Testis (tissue), 3 donors: Measurements from ENCODE around the gene PARVB. TPM values are rescaled to one million over a fixed set of nuclear protein-coding genes. Genes with fewer than 3 reads are reported as not detected.

Experiments used
- DNase-seq: peaks from one replicate; pipeline ENCODE4 v3.0.0-alpha.2; 2019
- H3K27ac ChIP-seq, 2 donors: fragments of 200-600 bp; sonication (generic); one replicate each; pipeline ENCODE4 v1.5.1; 2019
- H3K27me3 ChIP-seq: fragments of 200-600 bp; sonication (generic); one replicate; pipeline ENCODE4 v1.5.1; 2019
- H3K36me3 ChIP-seq: fragments of 200-600 bp; sonication (generic); one replicate; pipeline ENCODE4 v1.5.1; 2017; ENCODE audit warnings: low read depth; ENCODE audit errors: missing control alignments
- H3K4me1 ChIP-seq: fragments of 200-600 bp; sonication (generic); one replicate; pipeline ENCODE4 v1.5.1; 2019
- H3K4me3 ChIP-seq, 2 donors: fragments of 200-600 bp; sonication (generic); one replicate each; pipeline ENCODE4 v1.5.1; 2017 to 2019
- H3K9me3 ChIP-seq: fragments of 200-600 bp; sonication (generic); one replicate; pipeline ENCODE4 v1.5.1; 2017
- POLR2A ChIP-seq: fragments of 450-650 bp; IDR thresholded peaks from one replicate; pipeline ENCODE4 v1.6.1; 2017; ENCODE audit warnings: antibody characterized with exemption, mild to moderate bottlenecking, moderate library complexity
- WGBS, 2 donors: methylation state at CpG; one replicate each; pipeline ENCODE4 v1.1.5; 2018; 5-methylcytosine and 5-hydroxymethylcytosine counted together
- intact Hi-C: fragments of 100-400 bp; cut with DNase I; formaldehyde crosslinking; loops from one replicate; pipeline ENCODE4 v1.15.1; 2023; ENCODE audit warnings: low total_unique reads
- polyA plus RNA-seq: library from polyadenylated mRNA; stranded (reverse); fragments of 350-450 nt; fragmentation: Illumina TruSeq; extraction: RNeasy Lipid Tissue Mini Kit (QIAGEN cat#74804); gene quantifications from one replicate; pipeline ENCODE4 v1.2.3, GENCODE V29; 2014; ENCODE audit warnings: low read depth, low replicate concordance; ENCODE audit not compliant: insufficient read depth
- total RNA-seq, 2 donors: library from RNA; depleted of rRNA; stranded (reverse); fragments of >200 nt; gene quantifications; one replicate each; pipeline ENCODE4 v1.2.3, GENCODE V29; 2016
- TF ChIP-seq, protein P1 (sequence below), 3 experiments: fragments of 450-650 bp in 2 of 3; fragments of 200-600 bp in 1 of 3; sonication (generic) in 1 of 3; IDR thresholded peaks; one replicate each; pipeline ENCODE4 v1.5.1; 2016 to 2019; ENCODE audit warnings: antibody characterized with exemption in 3 of 3, mild to moderate bottlenecking in 2 of 3, moderate library complexity in 1 of 3

Gene PARVB
- total and polyA plus RNA-seq, 3 donors from 2014 or later, result 11.6 to 27.5 (median 23.7) TPM

- WGBS, 2 donors, result 87 to 91% methylated on average over 11 to 13 of the region's 13 CpGs
- no peak for DNase-seq
- H3K4me1 ChIP-seq, result no peaks in the 10 kb centered on the region
Measured at GRCh38 chr22:44100411-44100810, 76.3 kb downstream of the PARVB start.

DNA sequence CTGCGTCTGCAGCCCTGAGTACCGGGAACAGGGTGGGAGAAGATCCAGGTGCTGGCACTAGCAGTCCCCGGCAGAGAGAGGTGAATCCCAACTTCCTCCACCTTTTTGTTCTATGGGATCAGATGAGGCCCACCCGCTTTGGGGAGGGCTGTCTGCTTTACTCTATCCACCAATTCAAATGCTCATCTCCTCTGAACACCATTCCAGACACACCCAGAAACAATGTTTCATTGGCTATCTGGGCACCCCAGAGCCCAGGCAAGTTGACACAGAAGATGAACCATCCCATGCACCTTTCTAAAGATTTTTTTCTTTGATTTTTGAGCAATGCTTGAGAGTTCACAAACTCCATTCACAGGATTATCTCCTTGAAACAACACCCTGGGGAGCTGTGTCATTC is 78.0 kb downstream of the PARVB start:
- H3K27ac ChIP-seq, result no peak overlapping the region
- no peaks in the 10 kb centered on the region for H3K27me3 ChIP-seq
- 94 to 97% methylated on average over 4 of the region's 4 CpGs for WGBS, 2 donors
- no peak for DNase-seq
- no peaks in the 10 kb centered on the region for H3K9me3 ChIP-seq
- intact Hi-C loops, result no loop called here
- H3K4me3 ChIP-seq, result no peak overlapping the region
- no peaks in the 10 kb centered on the region for H3K4me1 ChIP-seq
- no peak for TF ChIP-seq POLR2A
- TF ChIP-seq, protein P1, sequence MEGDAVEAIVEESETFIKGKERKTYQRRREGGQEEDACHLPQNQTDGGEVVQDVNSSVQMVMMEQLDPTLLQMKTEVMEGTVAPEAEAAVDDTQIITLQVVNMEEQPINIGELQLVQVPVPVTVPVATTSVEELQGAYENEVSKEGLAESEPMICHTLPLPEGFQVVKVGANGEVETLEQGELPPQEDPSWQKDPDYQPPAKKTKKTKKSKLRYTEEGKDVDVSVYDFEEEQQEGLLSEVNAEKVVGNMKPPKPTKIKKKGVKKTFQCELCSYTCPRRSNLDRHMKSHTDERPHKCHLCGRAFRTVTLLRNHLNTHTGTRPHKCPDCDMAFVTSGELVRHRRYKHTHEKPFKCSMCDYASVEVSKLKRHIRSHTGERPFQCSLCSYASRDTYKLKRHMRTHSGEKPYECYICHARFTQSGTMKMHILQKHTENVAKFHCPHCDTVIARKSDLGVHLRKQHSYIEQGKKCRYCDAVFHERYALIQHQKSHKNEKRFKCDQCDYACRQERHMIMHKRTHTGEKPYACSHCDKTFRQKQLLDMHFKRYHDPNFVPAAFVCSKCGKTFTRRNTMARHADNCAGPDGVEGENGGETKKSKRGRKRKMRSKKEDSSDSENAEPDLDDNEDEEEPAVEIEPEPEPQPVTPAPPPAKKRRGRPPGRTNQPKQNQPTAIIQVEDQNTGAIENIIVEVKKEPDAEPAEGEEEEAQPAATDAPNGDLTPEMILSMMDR (IDR thresholded peaks at IDR 0.05), result no peak
- no peaks in the 10 kb centered on the region for H3K36me3 ChIP-seq

More at GRCh38 chr22:44100411-44100810, 76.3 kb downstream of the PARVB start:
- TF ChIP-seq, protein P1 (IDR thresholded peaks at IDR 0.05), result no peak
- H3K27me3 ChIP-seq, result no peaks in the 10 kb centered on the region
- intact Hi-C loops, result no loop called here
- H3K36me3 ChIP-seq, result no peaks in the 10 kb centered on the region
- H3K4me3 ChIP-seq, result no peak overlapping the region
- H3K9me3 ChIP-seq, result no peaks in the 10 kb centered on the region
- H3K27ac ChIP-seq, result no peak overlapping the region

DNA sequence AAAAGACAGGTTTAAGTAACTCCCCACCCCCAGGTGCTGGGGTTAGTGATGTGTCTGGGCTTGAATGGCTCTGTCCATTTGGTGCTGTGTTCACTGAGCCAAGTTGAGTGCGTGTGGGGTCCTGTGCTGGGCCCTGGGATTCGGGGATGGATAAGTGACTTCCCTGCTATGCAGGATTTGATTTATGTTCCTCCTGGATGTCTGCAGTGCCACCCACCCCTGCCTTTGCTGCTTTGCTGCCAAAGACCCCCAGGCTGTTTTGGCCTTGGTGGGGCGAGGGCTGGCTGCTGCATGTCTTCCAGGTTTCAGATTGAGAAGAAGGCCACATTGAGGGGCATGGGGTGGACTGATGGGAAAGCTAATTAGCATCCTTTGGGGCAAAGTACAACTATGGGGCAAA is 78.8 kb downstream of the PARVB start:
- WGBS, 2 donors, result 96 to 97% methylated on average over 3 of the region's 3 CpGs
- Histone ChIP-seq H3K9me3 (no peaks in the 10 kb centered on the region), H3K4me3 (no peak overlapping the region), H3K4me1 (no peaks in the 10 kb centered on the region), H3K36me3 (no peaks in the 10 kb centered on the region), H3K27ac (no peak overlapping the region), H3K27me3 (no peaks in the 10 kb centered on the region)
- intact Hi-C loops, result no loop called here
- DNase-seq, result no peak
- TF ChIP-seq, protein P1 (IDR thresholded peaks at IDR 0.05), result no peak
- TF ChIP-seq POLR2A, result no peak

GRCh38 chr22:44103735-44104480 is 79.8 kb downstream of the PARVB start:
- TF ChIP-seq POLR2A, result no peak
- TF ChIP-seq, protein P1 (IDR thresholded peaks at IDR 0.05), result no peak
- 92 to 94% methylated on average over 13 of the region's 13 CpGs for WGBS, 2 donors
- no peak overlapping the region for H3K4me3 ChIP-seq

DNA sequence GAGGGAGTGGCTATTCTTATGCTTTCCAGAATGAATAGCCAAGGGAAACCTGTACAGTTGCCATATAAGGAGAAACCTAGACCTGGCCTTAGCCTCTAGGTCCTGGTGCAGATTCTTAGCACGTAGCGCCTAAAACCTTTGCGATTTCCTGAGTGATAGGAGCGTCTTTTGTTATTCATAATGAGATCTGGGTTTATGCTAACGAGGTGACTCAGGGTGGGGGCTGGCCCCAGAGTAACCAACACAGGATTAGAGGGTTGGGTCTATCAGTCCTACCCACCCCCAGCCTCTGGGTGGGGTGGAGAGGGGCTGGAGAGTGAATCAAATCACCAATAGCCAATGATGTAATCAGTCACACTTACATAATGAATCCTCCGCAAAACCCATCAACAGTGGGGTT is 83.2 kb downstream of the PARVB start:
- Histone ChIP-seq H3K27ac (no peak overlapping the region), H3K9me3 (no peaks in the 10 kb centered on the region), H3K4me1 (no peaks in the 10 kb centered on the region), H3K36me3 (no peaks in the 10 kb centered on the region), H3K27me3 (no peaks in the 10 kb centered on the region), H3K4me3 (no peak overlapping the region)
- no peak for DNase-seq
- intact Hi-C loops, result no loop called here
- no peak for TF ChIP-seq POLR2A
- TF ChIP-seq, protein P1 (IDR thresholded peaks at IDR 0.05), result no peak
- WGBS, 2 donors, result 83 to 91% methylated on average over 6 of the region's 6 CpGs

More at GRCh38 chr22:44103735-44104480, 79.8 kb downstream of the PARVB start:
- no peak overlapping the region for H3K27ac ChIP-seq
- H3K9me3 ChIP-seq, result no peaks in the 10 kb centered on the region
- H3K36me3 ChIP-seq, result no peaks in the 10 kb centered on the region
- DNase-seq, result no peak
- H3K27me3 ChIP-seq, result no peaks in the 10 kb centered on the region
- H3K4me1 ChIP-seq, result no peaks in the 10 kb centered on the region
- intact Hi-C loops, result no loop called here
